SK-N-SH (cell line): Measurements from ENCODE around the gene LGALS8. TPM values are rescaled to one million over a fixed set of nuclear protein-coding genes. Genes with fewer than 3 reads are reported as not detected.

Source experiments
- CTCF ChIA-PET: fragments of 300-600, 350-600 bp; formaldehyde crosslinking; extraction: SDS; loops from one replicate; lab custom pipeline; 2021; lab: Yijun Ruan, JAX
- POLR2A ChIA-PET: fragments of 350-600 bp; sonication (Branson Sonifier 250); formaldehyde crosslinking; extraction: SDS; loops from one replicate; lab custom pipeline; 2020; ENCODE audit warnings: antibody characterized with exemption, inconsistent platforms; lab: Yijun Ruan, JAX
- DNase-seq: peaks from one replicate; pipeline ENCODE4 v3.0.0; 2012
- H2AFZ ChIP-seq: fragments of 200-600 bp; sonication (generic); 2 replicates; pipeline ENCODE4 v1.8.1; 2016; ENCODE audit warnings: antibody characterized with exemption, mild to moderate bottlenecking, low read depth
- H3F3A ChIP-seq: fragments of 200-600 bp; sonication (generic); replicated peaks from 2 replicates; pipeline ENCODE3; 2016; ENCODE audit warnings: antibody characterized with exemption, mild to moderate bottlenecking; ENCODE audit not compliant: insufficient read depth
- H3K27ac ChIP-seq, 2 experiments: fragments of 200-500 bp in 1 of 2; fragments of 200-600 bp in 1 of 2; sonication (Bioruptor generic) in 1 of 2; sonication (generic), shearing (Covaris generic) in 1 of 2; 2 replicates each; pipeline versions ENCODE4 v1.5.1 to v1.6.1; 2014 to 2016; ENCODE audit warnings: low read depth in 2 of 2, inconsistent platforms in 1 of 2, low read length in 1 of 2, mild to moderate bottlenecking in 1 of 2, mixed read lengths in 1 of 2
- H3K27me3 ChIP-seq: fragments of 200-600 bp; sonication (generic), shearing (Covaris generic); 2 replicates; pipeline ENCODE4 v1.6.1; 2016; ENCODE audit warnings: mixed run types; ENCODE audit not compliant: insufficient read depth
- H3K36me3 ChIP-seq, 2 experiments: fragments of 200-500 bp in 1 of 2; fragments of 200-600 bp in 1 of 2; sonication (Bioruptor generic) in 1 of 2; sonication (generic) in 1 of 2; replicated peaks in 1 of 2; 2 replicates each; pipeline versions ENCODE3 to v1.5.1; 2014 to 2016; ENCODE audit warnings: low read length in 1 of 2, mild to moderate bottlenecking in 1 of 2; ENCODE audit not compliant: insufficient read depth in 2 of 2, control insufficient read depth in 1 of 2
- H3K4me1 ChIP-seq, 2 experiments: fragments of 200-500 bp in 1 of 2; fragments of 200-600 bp in 1 of 2; sonication (Bioruptor generic) in 1 of 2; sonication (generic), shearing (Covaris generic) in 1 of 2; 2 replicates each; pipeline versions ENCODE4 v1.5.1 to v1.6.1; 2014 to 2016; ENCODE audit warnings: low read depth in 1 of 2, low read length in 1 of 2, mixed run types in 1 of 2; ENCODE audit not compliant: insufficient read depth in 2 of 2, control insufficient read depth in 1 of 2
- H3K4me2 ChIP-seq: fragments of 200-600 bp; sonication (generic), shearing (Covaris generic); 2 replicates; pipeline ENCODE4 v1.6.1; 2017; ENCODE audit warnings: mixed run types
- H3K4me3 ChIP-seq, 2 experiments: fragments of 200-500 bp in 1 of 2; fragments of 200-600 bp in 1 of 2; sonication (Bioruptor generic) in 1 of 2; sonication (generic), shearing (Covaris generic) in 1 of 2; 2 replicates each; pipeline versions ENCODE4 v1.5.1 to v1.8.1; 2014 to 2016; ENCODE audit warnings: low read depth in 2 of 2, inconsistent platforms in 1 of 2, low read length in 1 of 2, mild to moderate bottlenecking in 1 of 2, mixed read lengths in 1 of 2, moderate library complexity in 1 of 2
- H3K79me2 ChIP-seq: fragments of 200-600 bp; sonication (generic); 2 replicates; pipeline ENCODE4 v1.8.1; 2017; ENCODE audit warnings: mild to moderate bottlenecking; ENCODE audit not compliant: insufficient read depth
- H3K9ac ChIP-seq: fragments of 200-600 bp; sonication (generic); 2 replicates; pipeline ENCODE4 v1.6.1; 2017; ENCODE audit warnings: mixed run types
- H3K9me2 ChIP-seq: fragments of 200-600 bp; sonication (generic); 2 replicates; pipeline ENCODE4 v1.6.1; 2017; ENCODE audit warnings: mixed run types
- H3K9me3 ChIP-seq: fragments of 200-600 bp; sonication (generic); 2 replicates; pipeline ENCODE4 v1.6.1; 2017; ENCODE audit warnings: mixed run types, mild to moderate bottlenecking, moderate library complexity
- H4K20me1 ChIP-seq: fragments of 200-600 bp; sonication (generic); 2 replicates; pipeline ENCODE4 v1.6.1; 2017; ENCODE audit warnings: mild to moderate bottlenecking, mixed run types; ENCODE audit not compliant: insufficient read depth
- EZH2phosphoT487 ChIP-seq: fragments of 200-600 bp; sonication (generic); IDR thresholded peaks from 2 replicates; pipeline ENCODE4 v1.6.1; 2017; ENCODE audit warnings: low read depth, mixed run types, mild to moderate bottlenecking, antibody characterized with exemption, moderate library complexity, borderline replicate concordance
- FOSL2 ChIP-seq: IDR thresholded peaks from 2 replicates; pipeline ENCODE4 v1.4.0; 2012; ENCODE audit warnings: low read depth, mild to moderate bottlenecking, moderate library complexity, borderline replicate concordance
- FOXM1 ChIP-seq: IDR thresholded peaks from 2 replicates; pipeline ENCODE4 v1.4.0; 2012; ENCODE audit warnings: low read depth, mild to moderate bottlenecking
- GATA2 ChIP-seq: sonication (generic); formaldehyde crosslinking; IDR thresholded peaks from 2 replicates; pipeline ENCODE4 v1.5.0; 2020; ENCODE audit warnings: mild to moderate bottlenecking, missing genetic modification reagents
- MEF2A ChIP-seq: IDR thresholded peaks from 2 replicates; pipeline ENCODE4 v1.4.0; 2012; ENCODE audit warnings: low read depth, borderline replicate concordance
- MXI1 ChIP-seq: IDR thresholded peaks from 2 replicates; pipeline ENCODE4 v1.6.1; 2012; ENCODE audit warnings: mild to moderate bottlenecking, low read depth, low read length, improper control_type of control experiment
- POLR2AphosphoS5 ChIP-seq: IDR thresholded peaks from 2 replicates; pipeline ENCODE4 v1.6.1; 2012; ENCODE audit warnings: low read depth, low read length
- RCOR1 ChIP-seq: fragments of 150-350 bp; IDR thresholded peaks from 2 replicates; pipeline ENCODE4 v1.6.1; 2017; ENCODE audit warnings: antibody characterized with exemption, low read length
- RFX5 ChIP-seq: IDR thresholded peaks from 2 replicates; pipeline ENCODE4 v1.6.1; 2012; ENCODE audit warnings: mild to moderate bottlenecking, improper control_type of control experiment, low read length
- RXRA ChIP-seq: IDR thresholded peaks from 2 replicates; pipeline ENCODE4 v1.4.0; 2012; ENCODE audit warnings: low read depth, mild to moderate bottlenecking, borderline replicate concordance
- SIN3A ChIP-seq: IDR thresholded peaks from 2 replicates; pipeline ENCODE4 v1.6.1; 2012; ENCODE audit warnings: low read depth, mild to moderate bottlenecking, low read length, moderate library complexity, borderline replicate concordance
- SMC3 ChIP-seq: IDR thresholded peaks from 2 replicates; pipeline ENCODE4 v1.6.1; 2012; ENCODE audit warnings: low read depth, low read length, improper control_type of control experiment
- ZBTB33 ChIP-seq: IDR thresholded peaks from 2 replicates; pipeline ENCODE4 v1.4.0; 2012; ENCODE audit warnings: low read depth, borderline replicate concordance
- WGBS: methylation state at CpG from one replicate; pipeline ENCODE4 v1.1.6; 2017; ENCODE audit warnings: low lambda C conversion rate; 5-methylcytosine and 5-hydroxymethylcytosine counted together
- polyA plus RNA-seq, 3 experiments: library from polyadenylated mRNA; depleted of rRNA; stranded (reverse); fragments of >200 nt; gene quantifications; 2 replicates each; pipeline ENCODE4 v1.2.3, GENCODE V29; 2012
- TF ChIP-seq, protein P1 (sequence below): IDR thresholded peaks from 2 replicates; pipeline ENCODE4; 2012

Gene LGALS8
- polyA plus RNA-seq, 1 of the 3 experiments (the other 2 are of a cell fraction): 18.9 TPM

- TF ChIP-seq SMC3 (no peak), GATA2 (CRISPR knock-in tag) (no peak), EZH2phosphoT487 (no peak), RFX5 (no peak), POLR2AphosphoS5 (no peak), RCOR1 (no peak)
- TF ChIP-seq, protein P1, sequence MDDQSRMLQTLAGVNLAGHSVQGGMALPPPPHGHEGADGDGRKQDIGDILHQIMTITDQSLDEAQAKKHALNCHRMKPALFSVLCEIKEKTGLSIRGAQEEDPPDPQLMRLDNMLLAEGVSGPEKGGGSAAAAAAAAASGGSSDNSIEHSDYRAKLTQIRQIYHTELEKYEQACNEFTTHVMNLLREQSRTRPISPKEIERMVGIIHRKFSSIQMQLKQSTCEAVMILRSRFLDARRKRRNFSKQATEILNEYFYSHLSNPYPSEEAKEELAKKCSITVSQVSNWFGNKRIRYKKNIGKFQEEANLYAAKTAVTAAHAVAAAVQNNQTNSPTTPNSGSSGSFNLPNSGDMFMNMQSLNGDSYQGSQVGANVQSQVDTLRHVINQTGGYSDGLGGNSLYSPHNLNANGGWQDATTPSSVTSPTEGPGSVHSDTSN: no peak
These were observed 57.7 kb downstream of the LGALS8 start (continued) for GRCh38 chr1:236581528-236581927.

- Histone ChIP-seq H3K27me3 (no peaks in the 10 kb centered on the region), H3K27ac (no peak overlapping the region), H2AFZ (no peak overlapping the region), H3K9ac (no peak overlapping the region), H3F3A (no peaks in the 10 kb centered on the region), H3K4me2 (no peak overlapping the region), H3K36me3 (peaks cover 92 to 95% of the 10 kb centered on the region in 2 experiments), H4K20me1 (no peaks in the 10 kb centered on the region), H3K79me2 (no peaks in the 10 kb centered on the region), H3K9me3 (no peaks in the 10 kb centered on the region), H3K4me3 (no peak overlapping the region), H3K4me1 (no peaks in the 10 kb centered on the region), H3K9me2 (no peaks in the 10 kb centered on the region)
- DNase-seq: no peak
- POLR2A ChIA-PET: no interaction called here
- WGBS: 95% methylated on average over 4 of the region's 4 CpGs
- CTCF ChIA-PET: interaction anchor here (1.5 kb wide), 1 partner anchor 9 kb away, joined by 3 read pairs; no protein-coding TSS in a partner anchor
- no peak for TF ChIP-seq ZBTB33
- no peak for TF ChIP-seq RCOR1
- TF ChIP-seq, protein P1: no peak
- no peak for TF ChIP-seq FOSL2
- no peak for TF ChIP-seq SIN3A
- TF ChIP-seq FOXM1: no peak
- no peak for TF ChIP-seq GATA2 (CRISPR knock-in tag)
- TF ChIP-seq MEF2A: no peak
- no peak for TF ChIP-seq MXI1
- no peak for TF ChIP-seq RXRA
These were observed 65.7 kb downstream of the LGALS8 start for GRCh38 chr1:236589531-236589930.
